ENCODE data around the gene RBM20. TPM values are rescaled to one million over a fixed set of nuclear protein-coding genes. Genes with fewer than 3 reads are reported as not detected.
"Not testable (repeated sequence)": the region's sequence is repeated elsewhere in the genome, so short reads cannot be mapped to it uniquely, and the experiment has no call there.

RBM20 gene
- total and polyA plus RNA-seq, 2 donors from 2014 or later: 0.88 to 2.1 TPM

- no peak overlapping the region for H3K27ac ChIP-seq (ENCODE audit: low read depth in 2 of 2, low read length in 2 of 2)
- no peaks in the 10 kb centered on the region for H3K27me3 ChIP-seq (ENCODE audit: control insufficient read depth, insufficient read depth, low read length)
- H3K36me3 ChIP-seq (ENCODE audit: control insufficient read depth in 2 of 3, insufficient read depth in 3 of 3, low read length in 3 of 3): no peaks in the 10 kb centered on the region
- TF ChIP-seq CTCF (IDR thresholded peaks at IDR 0.05; ENCODE audit: borderline replicate concordance, extremely low read depth, insufficient read depth): no peak
- peaks cover 0 to under 1% (median 0%) of the 10 kb centered on the region in 3 donors for H3K4me1 ChIP-seq (ENCODE audit: control insufficient read depth in 2 of 3, insufficient read depth in 2 of 3, low read depth in 1 of 3, low read length in 3 of 3)
- FAIRE-seq: no peak
- H3K9ac ChIP-seq (ENCODE audit: low read length in 3 of 3): no peak overlapping the region
- H3K4me3 ChIP-seq (ENCODE audit: low read length in 3 of 3): no peak overlapping the region
- H3K9me3 ChIP-seq (ENCODE audit: control insufficient read depth in 2 of 3, insufficient read depth in 1 of 3, low read length in 3 of 3): no peaks in the 10 kb centered on the region
- intact Hi-C loops (cut with DNase I): no loop called here
- no peak for DNase-seq
Measured at GRCh38 chr10:110656612-110657011, 12.5 kb downstream of the RBM20 start.

GRCh38 chr10:110657973-110658691 lies 14.0 kb downstream of the RBM20 start:
- H3K4me1 ChIP-seq (ENCODE audit: control insufficient read depth in 2 of 3, insufficient read depth in 2 of 3, low read depth in 1 of 3, low read length in 3 of 3): no peaks in the 10 kb centered on the region
- H3K27me3 ChIP-seq (ENCODE audit: control insufficient read depth, insufficient read depth, low read length): no peaks in the 10 kb centered on the region
- H3K9ac ChIP-seq (ENCODE audit: low read length in 3 of 3): no peak overlapping the region
- no peak for TF ChIP-seq CTCF (IDR thresholded peaks at IDR 0.05; ENCODE audit: borderline replicate concordance, extremely low read depth, insufficient read depth)
- intact Hi-C loops (cut with DNase I): no loop called here
- FAIRE-seq (no peak), DNase-seq (no peak)
- H3K9me3 ChIP-seq (ENCODE audit: control insufficient read depth in 2 of 3, insufficient read depth in 1 of 3, low read length in 3 of 3): no peaks in the 10 kb centered on the region
- peak overlapping the region in 1 of 3 donors; percentile 12 for H3K4me3 ChIP-seq (ENCODE audit: low read length in 3 of 3)
- H3K36me3 ChIP-seq (ENCODE audit: control insufficient read depth in 2 of 3, insufficient read depth in 3 of 3, low read length in 3 of 3): no peaks in the 10 kb centered on the region
- no peak overlapping the region for H3K27ac ChIP-seq (ENCODE audit: low read depth in 2 of 2, low read length in 2 of 2)

GRCh38 chr10:110659558-110659957 lies 15.4 kb downstream of the RBM20 start:
- no peaks in the 10 kb centered on the region for H3K27me3 ChIP-seq (ENCODE audit: control insufficient read depth, insufficient read depth, low read length)
- H3K4me1 ChIP-seq (ENCODE audit: control insufficient read depth in 2 of 3, insufficient read depth in 2 of 3, low read depth in 1 of 3, low read length in 3 of 3): no peaks in the 10 kb centered on the region

GRCh38 chr10:110660289-110660688 lies 16.2 kb downstream of the RBM20 start:
- FAIRE-seq; H3K27ac ChIP-seq (ENCODE audit: low read depth in 2 of 2, low read length in 2 of 2); H3K4me1 ChIP-seq (ENCODE audit: control insufficient read depth in 2 of 3, insufficient read depth in 2 of 3, low read depth in 1 of 3, low read length in 3 of 3); intact Hi-C loops (cut with DNase I); H3K27me3 ChIP-seq (ENCODE audit: control insufficient read depth, insufficient read depth, low read length); H3K9me3 ChIP-seq (ENCODE audit: control insufficient read depth in 2 of 3, insufficient read depth in 1 of 3, low read length in 3 of 3); H3K9ac ChIP-seq (ENCODE audit: low read length in 3 of 3); H3K4me3 ChIP-seq (ENCODE audit: low read length in 3 of 3); H3K36me3 ChIP-seq (ENCODE audit: control insufficient read depth in 2 of 3, insufficient read depth in 3 of 3, low read length in 3 of 3); DNase-seq: not testable (repeated sequence)

More at GRCh38 chr10:110659558-110659957, 15.4 kb downstream of the RBM20 start:
- no peak overlapping the region for H3K9ac ChIP-seq (ENCODE audit: low read length in 3 of 3)
- no peak for TF ChIP-seq CTCF (IDR thresholded peaks at IDR 0.05; ENCODE audit: borderline replicate concordance, extremely low read depth, insufficient read depth)
- no peaks in the 10 kb centered on the region for H3K36me3 ChIP-seq (ENCODE audit: control insufficient read depth in 2 of 3, insufficient read depth in 3 of 3, low read length in 3 of 3)
- H3K9me3 ChIP-seq (ENCODE audit: control insufficient read depth in 2 of 3, insufficient read depth in 1 of 3, low read length in 3 of 3): no peaks in the 10 kb centered on the region
- DNase-seq (no peak), FAIRE-seq (no peak)
- H3K27ac ChIP-seq (ENCODE audit: low read depth in 2 of 2, low read length in 2 of 2): no peak overlapping the region
- intact Hi-C loops (cut with DNase I): no loop called here
- H3K4me3 ChIP-seq (ENCODE audit: low read length in 3 of 3): no peak overlapping the region
